ENCODE measurements around the gene ATP13A4.

The ATP13A4 gene

DNA sequence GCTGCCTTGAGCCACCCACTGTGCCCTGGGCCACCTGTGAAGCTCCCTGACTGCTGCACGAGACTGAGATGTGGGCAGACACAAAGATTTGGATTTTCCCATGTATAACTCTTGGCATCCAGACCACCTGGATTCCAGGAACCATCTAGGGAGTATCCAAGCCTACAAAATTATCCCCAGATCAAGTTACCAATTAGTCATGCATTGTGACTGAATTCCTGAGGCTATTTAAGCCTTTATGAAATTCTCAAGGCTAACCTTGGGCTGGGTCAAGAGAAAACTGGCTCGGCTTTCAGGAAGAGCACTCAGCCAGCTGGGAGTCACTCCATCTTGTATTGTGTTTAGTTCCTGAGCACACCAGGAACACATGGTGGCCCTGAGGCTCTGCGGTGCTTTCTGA is 162.8 kb downstream of the ATP13A4 start:
- no peak for DNase-seq

DNA sequence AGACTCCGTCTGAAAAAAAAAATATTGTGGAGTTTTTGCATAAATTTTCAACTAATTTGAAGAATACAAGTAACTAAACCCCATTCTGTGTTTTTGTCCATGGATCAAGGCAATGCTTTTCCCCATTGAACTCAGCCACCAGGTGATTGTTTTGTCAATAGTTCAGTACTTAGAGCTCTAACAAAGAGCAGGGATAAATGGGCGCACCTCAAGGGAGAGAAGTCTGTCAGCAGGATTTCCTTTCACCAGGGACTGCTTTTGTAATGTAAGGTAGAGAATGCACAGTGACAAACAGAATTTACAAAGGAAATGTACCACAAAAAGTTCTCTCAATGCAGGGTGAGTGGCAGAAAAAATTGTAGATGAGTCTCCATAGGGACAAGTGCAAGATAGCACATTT is 165.4 kb downstream of the ATP13A4 start:
- no peak for DNase-seq

DNA sequence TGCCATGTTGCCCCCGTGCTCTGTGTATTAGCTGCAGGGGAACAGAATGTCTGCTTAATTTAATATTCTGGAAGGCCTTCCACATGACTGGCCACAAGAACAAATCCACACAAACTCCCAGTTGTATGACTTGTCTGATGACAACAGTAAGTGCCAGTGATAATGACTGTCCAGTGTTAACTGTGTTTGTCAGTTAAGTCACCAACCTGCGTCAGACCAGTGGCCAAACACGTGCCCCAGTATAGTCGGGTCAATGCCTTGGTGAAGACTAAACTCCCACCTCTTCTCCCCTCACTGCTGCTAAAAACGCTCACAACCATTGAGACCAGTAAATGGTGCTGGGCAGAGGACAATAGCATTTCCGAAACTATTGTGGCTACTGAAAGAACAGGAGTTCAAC is 166.3 kb downstream of the ATP13A4 start:
- DNase-seq, result no peak

DNA sequence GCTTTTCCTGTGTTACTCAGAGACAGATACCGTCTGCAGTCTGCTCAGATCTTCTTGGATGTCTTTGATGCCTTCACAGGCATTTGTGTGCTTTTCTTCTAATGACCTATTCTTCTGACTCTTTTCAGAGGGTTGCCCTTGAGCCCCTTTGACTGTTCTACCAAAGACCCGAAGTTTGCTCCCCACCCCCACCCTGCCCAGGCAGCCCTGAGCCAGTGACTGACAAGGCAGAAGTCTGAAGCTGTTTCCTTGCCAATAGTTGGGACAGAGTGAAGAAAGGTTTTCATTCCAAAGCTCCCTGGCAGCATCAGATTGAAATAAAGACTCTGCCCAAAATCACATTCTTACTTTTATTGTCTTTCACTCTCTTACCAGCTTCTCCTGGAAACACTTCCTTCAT is 167.1 kb downstream of the ATP13A4 start:
- no peak for DNase-seq

DNA sequence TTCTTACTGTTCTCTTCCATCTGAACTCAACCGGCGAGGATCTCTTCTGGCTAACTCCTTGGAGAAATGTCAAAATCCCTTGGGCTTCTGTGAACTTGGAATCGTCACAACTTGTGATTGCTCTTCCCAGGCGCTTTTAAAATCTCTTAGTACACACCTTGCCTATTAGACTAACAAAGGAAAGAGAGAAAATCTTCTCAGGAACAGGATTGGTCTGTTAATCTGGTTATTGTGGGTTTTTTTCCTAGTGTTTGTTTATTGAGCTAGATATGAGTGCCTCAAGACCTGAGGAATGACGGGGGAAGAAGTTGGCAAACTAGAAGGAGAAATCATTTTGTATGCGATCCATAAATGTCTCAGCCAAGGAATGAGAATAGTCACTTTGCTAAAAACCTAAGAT is 176.0 kb downstream of the ATP13A4 start, which contains the start of gene ATP13A5:
Gene ATP13A5 (minus strand): TSS at position 48 of the 400 bp plus-strand sequence. CDS start 28 bp downstream, at position 20.
- no peak for DNase-seq

DNA sequence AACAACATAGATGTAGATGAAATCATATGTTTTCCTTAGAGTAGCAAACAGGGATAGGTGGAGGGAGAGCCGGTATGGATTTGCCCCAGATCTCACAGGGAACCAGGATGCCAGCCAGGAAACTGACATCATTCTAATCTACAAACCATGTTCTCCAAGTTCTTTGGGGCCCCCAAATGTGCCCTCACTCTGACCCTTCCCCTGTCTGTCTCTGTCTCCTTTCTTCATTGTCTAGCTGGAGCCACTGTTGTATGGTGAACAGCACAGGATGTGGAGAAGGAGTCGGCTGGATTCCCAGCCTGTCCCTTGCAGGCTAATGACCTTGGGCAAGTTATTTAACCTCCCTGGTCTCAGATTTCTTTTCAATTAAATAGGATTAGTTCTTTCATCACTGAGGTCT is 177.1 kb downstream of the ATP13A4 start:
- DNase-seq, result no peak

DNA sequence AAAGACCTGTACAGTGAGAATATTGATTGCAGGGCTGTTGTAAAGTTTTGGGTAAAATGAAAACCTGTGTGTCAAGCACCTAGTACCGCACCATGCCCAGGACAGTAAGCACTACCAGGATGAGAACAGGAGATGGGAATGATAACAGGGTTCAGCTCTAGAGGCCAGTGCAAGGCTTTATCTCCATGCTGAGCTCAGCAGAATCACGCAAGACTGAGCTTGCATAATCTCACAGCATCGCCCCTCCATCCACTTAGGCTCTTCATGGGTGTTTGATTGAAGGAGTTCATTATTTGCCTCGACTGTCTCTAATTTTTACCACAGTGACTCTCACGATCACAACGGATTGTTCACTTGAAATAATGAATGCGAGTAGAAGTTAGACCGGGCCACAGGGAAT is 179.1 kb downstream of the ATP13A4 start:
- DNase-seq, result no peak

DNA sequence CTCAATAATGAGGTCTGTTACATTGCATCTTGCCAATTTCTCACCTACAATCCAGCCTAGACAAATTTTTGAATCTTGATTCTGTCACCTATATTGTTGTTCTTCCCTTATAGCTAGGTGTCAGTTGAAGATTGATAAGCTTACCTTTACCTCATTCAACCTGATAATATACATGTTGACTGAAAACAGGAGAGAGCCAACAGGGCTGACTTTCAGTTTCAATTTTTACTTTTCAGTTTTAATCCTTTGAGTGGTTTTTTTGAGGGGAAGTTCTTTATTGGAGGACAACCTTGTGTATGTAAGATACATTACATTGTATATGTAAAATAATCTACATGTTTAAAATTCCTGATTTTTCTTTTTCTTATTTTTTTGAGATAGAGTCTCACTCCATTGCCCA is 181.9 kb downstream of the ATP13A4 start:
- no peak for DNase-seq

DNA sequence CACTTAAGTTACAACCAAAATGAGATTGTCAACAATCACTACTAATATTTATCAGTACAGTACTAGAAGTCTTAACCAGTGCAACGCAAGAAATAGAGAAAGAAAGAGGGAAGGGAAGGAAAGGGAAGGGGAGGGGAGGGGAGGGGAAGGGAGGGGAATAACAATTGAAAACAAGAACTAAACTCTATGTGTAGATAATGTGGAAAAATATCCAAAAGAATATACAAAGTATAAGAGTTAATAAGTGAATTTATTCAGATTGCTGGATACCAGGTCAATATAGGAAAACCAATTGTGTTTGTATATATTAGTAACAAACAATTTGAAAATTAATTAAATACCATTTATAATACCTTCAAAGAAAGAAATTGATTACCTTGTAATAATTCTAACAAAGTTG is 186.8 kb downstream of the ATP13A4 start:
- DNase-seq, result no peak

DNA sequence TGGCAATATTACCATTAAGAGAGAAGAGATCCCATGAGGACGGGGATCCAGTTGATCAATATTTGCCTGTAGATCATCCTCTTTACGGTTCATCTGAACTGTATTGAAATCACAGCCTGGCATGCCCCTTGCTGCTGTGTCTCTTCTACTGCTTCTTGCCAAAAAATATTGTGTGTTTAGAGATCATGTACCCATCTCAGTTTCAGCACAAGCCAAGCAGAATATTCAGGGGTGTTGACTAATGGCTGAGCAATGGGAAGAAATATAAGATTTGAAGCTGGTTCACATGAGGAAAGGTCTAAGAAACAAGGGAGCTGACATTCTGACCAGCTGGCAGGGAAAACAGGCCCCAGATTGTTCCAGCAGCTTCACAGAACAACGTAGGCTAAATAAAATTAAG is 197.4 kb downstream of the ATP13A4 start:
- DNase-seq, result no peak

DNA sequence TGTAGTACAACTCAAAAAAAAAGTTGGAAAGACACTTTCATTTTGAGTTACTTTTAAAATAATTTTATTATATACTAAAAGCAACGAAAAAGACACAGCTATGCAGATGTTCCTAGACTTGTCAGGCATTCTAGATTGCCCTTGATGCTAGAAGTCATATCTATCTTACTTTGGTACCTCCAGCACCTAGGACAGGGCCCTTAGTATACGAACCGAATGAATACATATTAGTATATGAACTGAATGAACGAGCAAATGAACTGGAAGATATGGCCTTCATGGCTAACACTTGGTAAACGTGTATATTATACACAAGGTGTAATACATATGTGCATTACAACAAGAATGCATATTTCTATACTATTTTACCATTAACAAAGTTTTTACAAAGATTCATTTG is 200.3 kb downstream of the ATP13A4 start:
- no peak for DNase-seq

Measured in NCI-H510A (cell line).